ENCODE measurements around the gene EPGN.
A peak's percentile ranks its signal among the peaks of the same experiment; 100 is the strongest.

Gene EPGN

GRCh38 chr4:74344031-74344430 lies 35.8 kb downstream of the EPGN start:
- no peak for DNase-seq

DNA sequence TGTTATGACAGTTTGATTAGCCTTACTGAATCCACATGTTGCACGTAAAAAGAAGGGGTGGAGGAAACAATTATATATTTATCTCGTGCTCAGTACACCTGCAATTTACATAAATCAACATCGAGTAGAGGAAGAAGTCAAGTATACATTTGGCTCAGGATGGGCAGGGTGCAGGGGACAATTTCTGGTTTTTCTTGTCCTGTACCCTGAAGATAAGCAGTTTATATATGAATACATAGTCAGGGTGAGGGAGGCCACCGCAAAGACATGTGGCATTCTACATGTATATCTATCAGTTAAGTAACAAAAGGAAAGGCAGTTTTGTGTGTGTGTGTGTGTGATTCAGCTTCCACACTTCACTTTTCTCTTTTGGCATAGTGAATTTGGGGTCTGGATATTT lies 45.6 kb downstream of the EPGN start:
- no peak for DNase-seq

DNA sequence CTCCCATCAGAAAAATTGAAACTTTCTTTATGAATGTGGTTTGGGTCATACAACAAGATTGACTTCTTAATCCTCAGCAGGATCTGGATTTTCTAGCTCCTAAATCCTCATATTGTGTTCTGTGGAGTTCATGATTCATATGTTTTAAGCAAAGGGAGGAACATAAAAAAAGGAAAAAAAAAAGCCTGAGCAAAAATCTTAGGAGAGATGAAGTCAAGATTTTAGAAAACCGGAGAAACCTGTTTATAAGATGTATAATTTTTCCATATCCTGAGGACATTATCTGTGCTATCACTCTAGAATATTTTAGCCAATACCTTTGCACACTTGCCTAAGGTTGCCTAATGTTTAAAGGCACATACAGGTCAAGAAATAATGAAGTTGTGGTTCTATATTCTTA lies 49.7 kb downstream of the EPGN start:
- no peak for DNase-seq

DNA sequence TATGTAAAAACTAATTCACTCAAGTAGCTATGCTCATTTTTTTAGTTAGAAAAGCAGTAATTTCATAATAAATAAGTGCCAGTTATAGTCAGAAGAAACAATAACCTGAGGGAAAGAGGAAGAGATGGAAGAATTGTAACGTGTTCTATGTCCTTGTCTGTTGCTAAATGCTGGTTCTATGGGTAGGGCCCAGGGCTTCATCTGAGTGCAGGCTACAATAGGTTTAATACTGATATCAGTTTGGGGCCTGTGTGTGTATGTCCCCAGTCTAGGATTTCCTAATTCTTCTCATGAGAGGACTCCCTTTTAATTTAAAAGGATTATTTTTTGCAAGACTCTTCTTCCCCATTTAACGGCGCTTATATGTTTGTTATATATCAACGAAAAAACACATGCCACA lies 53.4 kb downstream of the EPGN start:
- no peak for DNase-seq

DNA sequence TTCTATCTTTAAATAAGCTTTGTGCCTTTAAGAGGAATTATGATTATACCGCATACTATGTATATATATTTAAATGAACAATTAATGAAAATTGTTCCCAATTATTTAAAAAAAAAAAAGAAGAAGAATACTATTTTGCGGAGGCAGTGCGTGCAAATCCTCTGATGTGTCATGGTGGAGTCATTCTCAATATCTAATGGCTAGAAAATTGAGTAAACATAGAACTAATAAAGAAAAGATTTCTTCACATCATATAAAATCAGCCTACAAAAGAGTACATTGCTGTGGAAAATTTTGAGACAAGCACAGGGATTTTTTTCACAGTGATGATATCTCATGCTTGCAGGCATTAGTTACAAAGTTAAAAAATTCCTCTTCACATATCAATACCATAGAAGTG lies 54.1 kb downstream of the EPGN start:
- no peak for DNase-seq

GRCh38 chr4:74364256-74364651 lies 56.0 kb downstream of the EPGN start:
- DNase-seq = no peak

- DNase-seq = peak; percentile 21
These were observed 56.6 kb downstream of the EPGN start, which contains the start of gene EREG for GRCh38 chr4:74364652-74365491. TSS of gene EREG (plus strand) at chr4:74365145. CDS start at chr4:74365309, 164 bp downstream.

- peak; percentile 78 for DNase-seq
These were observed 57.5 kb downstream of the EPGN start for GRCh38 chr4:74365761-74366160.

Measured in DMS79 treated with DMSO at 0.1 percent for 48 hours (cell line).